Measurements from ENCODE around the gene ACBD3.

- TF ChIP-seq CTCF (IDR thresholded peaks at IDR 0.05; ENCODE audit: borderline replicate concordance, extremely low read depth, low read length, poor library complexity, severe bottlenecking) (no peak), EZH2 (IDR thresholded peaks at IDR 0.05; ENCODE audit: borderline replicate concordance, low read depth, low read length, severe bottlenecking) (no peak)
Measured at GRCh38 chr1:226158457-226158856, 28.1 kb downstream of the ACBD3 start.
